Measurements from ENCODE around the gene CLPTM1L.
"Not testable (repeated sequence)": the region's sequence is repeated elsewhere in the genome, so short reads cannot be mapped to it uniquely, and the experiment has no call there.

CLPTM1L gene

DNA sequence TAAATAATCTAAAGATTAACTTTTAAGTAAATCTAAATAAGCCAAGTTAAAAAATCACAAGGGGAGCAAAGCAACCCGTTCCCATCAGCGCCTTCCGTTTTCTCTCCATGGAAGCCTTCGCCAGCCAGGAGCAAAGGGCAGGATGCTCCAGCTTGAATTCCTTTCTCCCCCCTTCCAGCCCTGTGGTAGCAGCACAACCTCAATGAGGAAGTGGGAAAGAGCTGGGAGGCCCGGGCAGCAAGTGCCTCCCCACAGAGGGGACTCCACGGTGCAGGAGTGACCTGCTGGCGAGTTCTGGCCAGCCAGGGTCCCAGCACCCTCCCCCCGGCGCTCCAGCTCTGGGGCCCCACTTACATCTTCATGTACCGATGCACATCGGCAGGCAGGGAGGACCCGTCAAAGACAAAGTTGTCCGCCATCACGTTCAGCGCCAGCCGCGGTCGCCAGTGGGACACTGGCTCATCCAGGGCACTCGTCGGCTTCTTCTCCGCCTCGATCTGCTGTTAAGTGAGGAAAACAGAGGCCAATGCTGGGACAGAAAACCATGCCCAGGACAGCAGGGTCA is 6.3 kb downstream of the CLPTM1L start:
- DNase-seq = no peak

DNA sequence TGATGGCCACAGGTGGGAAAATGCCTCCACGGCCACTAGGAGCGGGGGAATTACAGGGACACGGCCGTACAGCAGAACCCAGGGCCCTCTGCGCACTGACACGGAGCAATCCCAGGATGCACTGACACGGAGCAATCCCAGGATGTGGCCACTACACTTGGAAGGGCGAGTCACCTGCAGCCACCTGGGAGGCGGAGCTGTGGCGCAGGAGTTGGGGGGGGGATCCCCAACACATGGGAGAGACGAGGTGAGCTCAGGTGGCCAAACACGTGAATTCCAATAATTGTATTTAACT is 6.8 kb downstream of the CLPTM1L start:
- no peak for DNase-seq

DNA sequence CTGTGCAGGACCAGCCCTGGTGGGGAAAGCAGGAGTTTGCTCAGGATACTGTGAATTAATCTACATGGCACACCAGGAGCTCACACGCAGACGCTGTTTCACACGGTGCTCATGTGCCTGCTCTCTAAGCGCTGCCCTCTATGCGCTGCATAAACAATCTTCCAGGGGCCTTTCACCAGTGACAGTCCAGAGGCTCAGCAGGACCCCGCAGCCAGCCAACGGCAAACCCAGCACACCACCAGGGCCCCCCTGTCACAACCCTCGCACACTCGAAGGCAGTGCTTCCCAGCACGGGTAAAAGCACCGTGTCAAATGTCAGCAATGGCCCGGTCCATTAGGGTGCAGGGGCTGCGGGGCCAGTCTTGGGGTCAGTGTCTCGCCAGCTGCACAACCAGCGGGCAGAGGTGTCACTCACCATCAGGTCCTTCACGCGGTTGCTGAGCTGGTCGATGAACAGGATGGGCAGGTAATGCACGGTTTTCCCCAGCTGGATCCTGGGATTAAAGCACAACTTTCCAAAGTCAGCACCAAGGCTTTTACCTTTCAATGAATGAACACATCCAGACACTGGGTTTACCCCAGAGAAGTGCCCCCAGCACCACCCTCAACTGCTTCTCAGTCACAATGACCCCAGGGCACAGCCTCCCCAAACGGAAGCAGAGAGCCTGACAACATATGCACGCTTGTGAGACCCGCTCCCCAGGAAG is 7.3 kb downstream of the CLPTM1L start:
- no peak for DNase-seq

DNA sequence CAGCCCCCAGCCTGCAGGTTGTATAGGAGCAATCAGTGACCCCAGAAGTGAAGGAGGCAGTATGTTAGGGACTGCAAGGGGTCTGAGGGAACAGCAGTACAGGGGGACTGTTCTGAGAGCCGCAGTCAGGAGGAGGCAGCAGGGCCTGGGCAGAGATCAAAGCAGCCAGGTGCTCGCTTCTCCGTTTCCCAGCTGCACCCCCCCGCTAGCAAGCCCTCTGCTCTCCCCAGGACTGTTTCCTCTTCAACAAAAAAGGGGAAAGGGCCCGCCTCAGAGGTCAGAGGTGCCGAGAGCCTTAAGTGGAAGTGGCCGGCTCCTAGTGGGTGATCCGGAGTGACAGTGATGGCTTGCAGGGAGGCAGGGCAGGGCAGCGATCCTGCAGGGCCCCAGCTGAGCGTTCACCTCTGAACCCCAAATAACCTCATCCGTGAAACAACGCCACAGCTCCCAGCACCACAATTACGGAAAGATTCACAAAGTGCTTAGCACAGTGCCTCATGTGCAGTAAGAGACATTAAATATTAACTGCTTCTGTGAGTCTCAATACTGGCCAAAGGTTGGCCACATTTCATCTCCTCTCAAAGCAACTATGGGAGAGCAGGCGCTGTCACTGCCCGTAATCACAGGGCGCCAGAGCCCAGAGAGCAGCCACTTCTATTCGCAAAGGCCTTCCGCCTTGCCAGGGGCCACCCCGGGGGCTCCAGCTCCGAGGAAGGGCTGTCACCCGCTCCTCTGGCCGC is 8.0 kb downstream of the CLPTM1L start:
- DNase-seq = no peak

DNA sequence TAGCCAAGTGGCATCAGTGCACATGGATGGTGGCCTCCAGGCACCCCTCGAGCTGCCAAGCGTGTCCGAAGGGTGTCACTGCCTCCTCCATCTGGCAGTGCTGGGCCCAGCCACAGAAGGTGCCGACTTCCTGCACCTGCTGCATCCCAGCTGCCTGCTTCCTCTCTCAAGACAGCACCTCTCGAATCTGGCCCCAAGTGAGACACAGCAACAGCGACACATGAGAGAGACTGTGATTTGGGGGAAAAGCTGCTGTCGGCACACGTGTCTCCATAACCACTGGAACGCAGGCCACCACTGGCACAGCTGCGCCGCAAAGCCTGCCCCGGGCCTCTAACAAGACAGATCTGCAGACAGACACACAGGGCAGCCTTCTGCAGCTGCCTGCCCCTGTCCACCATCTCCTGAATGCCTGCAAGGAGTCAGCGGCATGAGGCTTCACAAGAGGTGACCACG is 8.8 kb downstream of the CLPTM1L start:
- no peak for DNase-seq

DNA sequence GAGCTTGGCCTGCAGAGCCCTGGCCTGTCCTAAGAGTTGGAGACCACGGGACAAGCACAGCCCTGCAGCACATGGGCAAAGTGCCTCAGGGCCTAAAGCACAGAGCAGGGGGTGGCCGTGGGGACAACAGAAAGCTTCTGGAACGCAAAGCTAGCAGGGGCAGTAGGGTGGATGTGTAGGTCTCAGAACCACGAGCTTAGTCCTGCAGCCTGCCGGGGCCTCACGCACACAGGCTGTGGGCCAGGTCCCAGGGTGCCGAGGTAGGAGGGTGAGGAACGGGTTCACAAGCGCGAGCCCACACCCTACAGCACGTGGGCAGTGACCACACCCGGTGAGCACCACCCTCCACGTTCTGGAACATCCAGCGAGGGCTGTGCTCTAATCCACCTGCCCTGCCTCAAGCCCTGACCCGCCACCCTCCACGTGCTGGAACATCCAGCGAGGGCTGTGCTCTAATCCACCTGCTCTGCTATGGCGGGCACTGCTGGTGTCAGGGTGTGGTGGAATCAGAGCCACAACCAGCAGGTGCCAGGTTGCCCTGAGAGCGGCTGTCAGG is 9.3 kb downstream of the CLPTM1L start:
- DNase-seq = no peak

DNA sequence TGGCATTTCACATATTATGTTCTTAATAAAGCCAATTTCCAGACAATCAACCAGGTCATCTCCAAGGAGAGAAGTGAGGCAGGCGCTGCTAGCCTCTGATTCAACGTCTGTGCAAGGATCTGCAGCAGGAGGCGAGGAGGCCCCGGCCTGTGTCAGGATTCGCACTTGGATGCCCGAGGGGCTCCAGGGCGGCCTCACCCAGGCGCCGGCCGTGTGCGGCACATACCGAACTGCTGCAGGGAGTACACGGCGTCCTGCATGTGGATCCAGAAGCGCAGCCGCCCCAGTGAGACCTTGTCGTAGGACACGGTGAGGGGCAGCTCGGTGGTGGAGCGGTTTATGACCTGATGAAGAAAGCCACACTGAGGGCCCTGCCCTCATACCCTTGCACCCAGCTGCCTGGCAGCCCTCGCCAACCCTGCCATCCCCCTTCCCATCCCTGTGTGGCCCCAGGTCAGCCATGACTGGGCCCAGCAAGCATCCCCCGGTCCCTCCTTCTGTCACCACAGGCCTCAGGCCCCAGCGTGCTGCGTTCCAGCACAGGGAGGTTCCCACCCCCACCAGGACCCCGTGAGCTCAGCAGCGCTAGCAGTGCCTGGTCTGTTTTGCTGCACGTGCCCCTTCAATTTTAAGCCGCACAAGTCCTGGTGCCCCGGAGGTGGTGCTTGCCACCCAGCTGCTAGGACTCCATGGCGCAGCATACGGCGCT is 9.9 kb downstream of the CLPTM1L start:
- no peak for DNase-seq

DNA sequence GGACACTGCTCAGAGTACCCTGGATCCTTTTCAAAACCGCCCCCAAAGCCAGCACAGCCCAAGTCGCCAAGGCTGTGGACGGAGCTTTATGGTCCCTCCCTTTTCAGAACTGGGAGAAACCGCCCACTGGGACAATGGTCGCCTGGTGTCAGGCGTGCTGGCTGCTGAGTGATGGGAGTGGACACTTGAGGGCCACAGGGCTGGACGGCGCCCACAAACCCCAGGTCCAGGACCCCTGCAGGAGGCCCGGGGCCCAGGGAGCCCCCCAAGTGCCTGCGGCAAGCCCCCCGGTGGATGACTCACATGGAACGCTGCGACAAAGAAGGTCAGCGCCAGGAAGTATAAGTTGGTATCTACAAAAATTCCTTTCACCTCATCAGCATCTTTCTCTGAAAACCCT is 10.9 kb downstream of the CLPTM1L start:
- no peak for DNase-seq

DNA sequence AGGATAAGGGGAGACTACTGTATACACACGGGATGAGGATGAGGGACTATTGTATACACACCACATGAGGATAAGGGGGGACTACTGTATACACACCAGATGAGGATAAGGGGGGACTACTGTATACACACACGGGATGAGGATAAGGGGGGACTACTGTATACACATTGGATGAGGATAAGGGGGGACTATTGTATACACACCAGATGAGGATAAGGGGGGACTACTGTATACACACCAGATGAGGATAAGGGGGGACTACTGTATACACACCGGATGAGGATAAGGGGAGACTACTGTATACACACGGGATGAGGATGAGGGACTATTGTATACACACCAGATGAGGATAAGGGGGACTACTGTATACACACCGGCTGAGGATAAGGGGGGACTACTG is 11.6 kb downstream of the CLPTM1L start:
- not testable (repeated sequence) for DNase-seq

DNA sequence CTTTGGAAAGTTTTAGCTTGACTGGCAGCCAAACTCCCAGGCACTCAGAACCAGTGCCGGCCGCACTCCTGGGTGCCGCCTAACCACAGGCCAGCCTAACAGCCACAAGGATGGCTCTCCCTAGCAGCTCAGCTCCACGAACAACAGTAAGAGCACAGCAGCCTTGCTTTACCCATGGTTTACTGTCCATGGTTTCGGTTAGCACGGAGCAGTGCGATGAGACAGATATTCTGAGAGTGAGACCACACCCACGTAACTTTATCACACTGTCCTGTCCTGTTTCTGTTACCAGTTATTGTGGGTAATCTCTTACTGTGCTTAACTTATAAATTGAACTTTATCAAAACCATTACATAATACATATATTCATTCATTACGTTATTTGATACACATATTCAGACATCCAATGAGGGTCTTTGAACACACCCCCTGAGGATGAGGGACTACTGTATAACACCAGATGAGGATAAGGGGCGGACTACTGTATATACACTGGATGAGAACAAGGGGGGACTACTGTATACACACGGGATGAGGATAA is 12.4 kb downstream of the CLPTM1L start:
- DNase-seq = no peak

DNA sequence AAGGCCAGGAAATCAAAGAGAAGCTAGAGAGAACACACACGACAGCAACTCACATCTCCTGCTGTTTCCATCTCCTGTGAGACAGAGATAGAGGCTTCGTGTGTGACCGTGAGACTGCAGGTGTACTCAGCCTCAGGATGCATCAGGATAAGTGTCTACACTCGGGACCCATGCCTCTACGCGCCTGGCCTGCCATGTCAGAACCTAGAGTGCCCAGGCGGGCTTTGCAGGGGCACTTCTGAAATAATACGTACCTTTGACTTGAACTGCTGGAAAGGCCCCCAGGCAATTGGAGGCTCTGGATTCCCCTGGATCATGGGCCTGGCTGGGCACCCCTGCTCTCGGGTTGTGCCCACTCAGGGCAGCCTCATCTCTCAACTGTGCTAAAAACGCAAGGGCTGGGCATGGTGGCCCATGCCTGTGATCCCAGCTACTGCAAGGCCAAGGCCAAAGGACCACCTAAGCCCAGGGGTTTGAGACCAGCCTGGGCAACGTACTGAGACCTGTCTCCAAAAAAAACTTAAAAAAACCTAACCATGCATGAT is 13.0 kb downstream of the CLPTM1L start:
- no peak for DNase-seq

DNA sequence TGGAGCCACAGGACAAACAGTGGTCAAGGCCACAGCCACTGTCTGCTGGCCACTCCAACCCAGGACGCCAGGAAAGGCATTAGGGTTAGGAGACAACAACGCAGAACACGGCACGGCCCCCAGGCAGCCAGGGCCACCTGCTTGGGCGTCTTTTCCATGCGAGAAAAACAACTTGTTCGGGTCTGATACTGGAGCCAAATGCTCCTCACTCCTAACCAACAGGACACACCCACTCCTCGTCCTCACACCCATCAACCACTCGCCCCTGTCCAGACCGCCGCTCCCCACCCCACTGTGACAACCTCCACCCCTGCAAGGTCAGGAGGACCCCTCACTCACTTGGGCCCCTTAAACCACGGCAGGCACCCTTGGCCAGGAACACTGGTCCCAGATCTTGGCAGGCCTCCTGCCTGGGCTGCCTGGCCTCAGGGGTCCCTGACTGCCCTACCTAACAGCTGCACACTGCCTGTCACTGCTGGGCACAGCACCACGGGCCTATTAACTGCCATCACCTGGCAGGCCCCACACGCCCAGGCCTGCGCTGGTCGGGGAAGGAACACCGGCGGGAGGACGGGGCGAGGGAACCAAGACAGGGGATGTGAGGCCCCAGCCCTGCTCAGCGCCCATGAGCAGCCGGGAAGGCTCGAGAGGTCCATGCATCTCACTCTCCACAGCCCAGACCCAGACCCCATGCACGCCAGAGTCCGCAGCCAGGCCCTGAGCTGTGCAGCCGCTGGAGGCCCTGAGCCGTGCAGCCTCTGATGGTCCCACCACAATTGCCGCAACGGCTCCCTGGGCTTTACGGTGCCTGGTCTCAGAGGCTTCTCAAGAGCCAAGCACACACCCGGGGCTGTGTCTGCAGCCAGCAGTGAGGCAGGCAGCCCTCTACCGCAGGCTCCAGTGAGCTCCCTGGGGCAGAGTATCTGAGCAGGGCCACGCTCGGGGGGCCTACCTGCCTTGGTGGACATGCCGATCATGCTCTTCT is 13.8 kb downstream of the CLPTM1L start:
- no peak for DNase-seq

DNA sequence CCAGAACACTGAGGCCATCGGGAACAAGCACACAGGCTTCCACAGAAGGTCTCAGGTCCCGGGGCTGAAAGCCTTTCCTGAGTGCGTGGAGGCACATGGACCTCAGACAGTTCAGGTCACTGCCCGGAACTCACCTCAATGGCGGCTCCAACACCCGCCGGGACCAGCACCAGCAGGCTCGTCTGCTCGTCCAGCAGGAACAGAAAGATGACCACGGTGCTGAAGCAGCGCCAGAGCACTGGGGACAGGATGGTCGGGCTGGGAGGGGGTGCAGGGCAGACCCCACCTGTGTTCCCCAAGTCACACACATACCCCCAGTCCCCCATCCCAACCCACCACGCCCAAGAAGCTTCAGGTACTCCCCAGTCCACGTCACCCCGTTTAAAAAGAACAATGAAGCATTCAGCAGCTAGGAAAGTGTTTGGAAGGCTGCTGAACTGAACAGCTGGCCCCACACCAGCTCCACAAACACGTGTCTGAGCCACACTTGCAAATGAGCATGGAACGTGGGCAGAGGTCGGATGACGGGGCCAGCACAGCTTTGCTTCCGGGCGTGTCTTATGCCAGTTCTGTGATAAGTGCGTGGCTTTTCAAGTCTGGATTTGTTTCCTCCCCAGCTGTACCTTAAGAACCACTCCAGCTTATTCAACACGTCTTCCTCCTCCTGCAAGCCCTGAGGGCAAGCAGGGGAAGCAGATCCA is 14.6 kb downstream of the CLPTM1L start:
- no peak for DNase-seq

DNA sequence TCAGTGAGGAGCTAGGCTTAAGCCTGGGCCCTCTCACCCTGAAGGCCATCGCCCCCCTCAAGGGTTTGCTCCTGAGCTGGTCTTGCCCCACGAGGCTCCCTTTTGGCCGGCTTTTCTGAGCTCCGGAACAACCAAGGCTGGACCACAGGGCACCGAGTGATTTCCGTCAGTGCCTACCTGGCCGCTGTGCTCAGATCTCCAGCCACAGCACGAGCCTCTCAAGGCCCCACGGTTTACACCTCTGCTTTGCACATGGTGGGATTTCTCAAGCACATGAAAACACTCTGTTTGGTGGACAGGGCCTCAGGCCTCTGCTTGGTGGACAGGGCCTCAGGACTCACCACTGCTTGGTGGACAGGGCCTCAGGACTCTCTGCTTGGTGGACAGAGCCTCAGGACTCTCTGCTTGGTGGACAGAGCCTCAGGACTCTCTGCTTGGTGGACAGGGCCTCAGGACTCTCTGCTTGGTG is 15.8 kb downstream of the CLPTM1L start:
- no peak for DNase-seq

DNA sequence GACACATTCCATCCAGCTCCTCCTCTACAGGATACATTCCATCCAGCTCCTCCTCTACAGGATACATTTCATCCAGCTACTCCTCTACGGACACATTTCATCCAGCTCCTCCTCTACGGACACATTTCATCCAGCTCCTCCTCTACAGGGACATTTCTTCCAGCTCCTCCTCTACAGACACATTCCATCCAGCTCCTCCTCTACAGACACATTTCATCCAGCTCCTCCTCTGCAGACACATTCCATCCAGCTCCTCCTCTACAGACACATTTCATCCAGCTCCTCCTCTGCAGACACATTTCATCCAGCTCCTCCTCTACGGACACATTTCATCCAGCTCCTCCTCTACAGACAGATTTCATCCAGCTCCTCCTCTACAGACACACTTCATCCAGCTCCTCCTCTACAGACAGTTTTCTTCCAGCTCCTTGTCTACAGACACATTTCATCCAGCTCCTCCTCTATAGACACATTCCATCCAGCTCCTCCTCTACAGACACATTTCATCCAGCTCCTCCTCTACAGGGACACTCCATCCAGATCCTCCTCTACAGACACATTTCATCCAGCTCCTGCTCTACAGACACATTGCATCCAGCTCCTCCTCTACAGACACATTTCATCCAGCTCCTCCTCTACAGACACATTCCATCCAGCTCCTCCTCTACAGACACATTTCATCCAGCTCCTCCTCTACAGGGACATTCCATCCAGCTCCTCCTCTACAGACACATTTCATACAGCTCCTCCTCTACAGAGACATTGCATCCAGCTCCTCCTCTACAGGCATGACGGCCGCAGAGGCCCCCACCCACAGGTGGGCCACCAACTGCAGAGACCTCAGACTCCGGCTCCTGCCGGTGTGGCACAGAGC is 16.4 kb downstream of the CLPTM1L start:
- DNase-seq = not testable (repeated sequence)

DNA sequence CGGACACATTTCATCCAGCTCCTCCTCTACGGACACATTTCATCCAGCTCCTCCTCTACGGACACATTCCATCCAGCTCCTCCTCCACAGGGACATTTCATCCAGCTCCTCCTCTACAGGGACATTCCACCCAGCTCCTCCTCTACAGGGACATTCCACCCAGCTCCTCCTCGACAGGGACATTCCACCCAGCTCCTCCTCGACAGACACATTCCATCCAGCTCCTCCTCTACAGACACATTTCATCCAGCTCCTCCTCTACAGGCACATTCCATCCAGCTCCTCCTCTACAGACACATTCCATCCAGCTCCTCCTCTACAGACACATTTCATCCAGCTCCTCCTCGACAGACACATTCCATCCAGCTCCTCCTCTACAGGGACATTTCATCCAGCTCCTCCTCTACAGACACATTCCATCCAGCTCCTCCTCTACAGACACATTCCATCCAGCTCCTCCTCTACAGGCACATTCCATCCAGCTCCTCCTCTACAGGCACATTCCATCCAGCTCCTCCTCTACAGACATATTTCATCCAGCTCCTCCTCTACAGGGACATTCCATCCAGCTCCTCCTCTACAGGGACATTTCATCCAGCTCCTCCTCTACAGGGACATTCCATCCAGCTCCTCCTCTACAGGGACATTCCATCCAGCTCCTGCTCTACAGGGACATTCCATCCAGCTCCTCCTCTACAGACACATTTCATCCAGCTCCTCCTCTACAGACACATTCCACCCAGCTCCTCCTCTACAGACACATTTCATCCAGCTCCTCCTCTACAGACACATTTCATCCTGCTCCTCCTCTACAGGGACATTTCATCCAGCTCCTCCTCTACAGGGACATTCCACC is 17.8 kb downstream of the CLPTM1L start:
- DNase-seq = not testable (repeated sequence)

DNA sequence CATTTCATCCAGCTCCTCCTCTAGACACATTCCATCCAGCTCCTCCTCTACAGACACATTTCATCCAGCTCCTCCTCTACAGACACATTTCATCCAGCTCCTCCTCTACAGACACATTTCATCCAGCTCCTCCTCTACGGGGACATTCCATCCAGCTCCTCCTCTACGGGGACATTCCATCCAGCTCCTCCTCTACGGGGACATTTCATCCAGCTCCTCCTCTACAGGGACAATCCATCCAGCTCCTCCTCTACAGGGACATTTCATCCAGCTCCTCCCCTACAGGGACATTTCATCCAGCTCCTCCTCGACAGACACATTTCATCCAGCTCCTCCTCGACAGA is 18.4 kb downstream of the CLPTM1L start:
- not testable (repeated sequence) for DNase-seq

DNA sequence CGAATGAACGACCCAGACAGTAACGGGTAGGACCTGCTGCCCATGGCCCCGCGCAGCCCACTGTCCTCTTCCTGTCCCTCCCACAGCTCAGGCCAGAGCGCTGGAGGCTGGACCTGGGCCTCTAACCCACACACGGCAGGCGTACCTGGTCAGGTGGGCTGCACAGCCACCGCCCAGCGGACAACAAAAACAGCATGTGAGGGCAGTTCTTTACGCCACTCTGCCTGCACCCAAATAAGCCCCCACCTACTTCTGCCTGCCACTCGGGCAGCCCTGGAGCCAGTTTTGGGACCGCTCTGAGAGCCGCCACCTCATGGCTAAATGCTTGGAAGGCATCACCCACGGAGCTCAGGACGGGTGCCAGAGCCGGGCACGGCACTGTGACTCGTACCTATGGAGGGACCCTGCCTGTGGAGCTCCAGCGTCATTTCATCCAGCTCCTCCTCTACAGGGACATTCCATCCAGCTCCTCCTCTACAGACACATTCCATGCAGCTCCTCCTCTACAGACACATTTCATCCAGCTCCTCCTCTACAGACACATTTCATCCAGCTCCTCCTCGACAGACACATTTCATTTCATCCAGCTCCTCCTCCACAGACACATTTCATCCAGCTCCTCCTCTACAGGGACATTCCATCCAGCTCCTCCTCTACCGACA is 18.9 kb downstream of the CLPTM1L start:
- DNase-seq = no peak
